ENCODE measurements around the gene PTPN3. TPM values are rescaled to one million over a fixed set of nuclear protein-coding genes. Genes with fewer than 3 reads are reported as not detected.

PTPN3 gene
- total and polyA plus RNA-seq, 2 experiments from 2014 or later: 1.4 to 2.6 TPM

DNA sequence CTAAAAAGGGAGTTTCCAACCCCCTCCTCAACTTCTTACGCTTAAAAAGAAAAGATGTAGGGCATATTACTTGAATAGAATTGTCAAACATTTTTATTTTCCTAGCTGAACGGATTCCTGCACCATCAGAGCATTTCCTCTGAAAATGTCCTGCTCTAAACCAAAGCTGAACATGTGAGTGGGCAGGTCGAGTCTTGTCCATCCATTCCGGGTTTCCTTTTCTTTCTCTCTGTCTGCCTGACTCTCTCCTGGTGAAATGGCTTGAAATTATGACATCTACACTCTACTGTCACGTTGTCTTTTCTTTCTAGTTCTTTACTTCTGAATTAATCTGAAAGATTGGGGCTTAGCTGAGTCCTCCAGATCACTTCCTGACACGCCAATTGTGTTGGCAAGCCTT lies 39.2 kb upstream of the PTPN3 start:
- Histone ChIP-seq H3K36me3 (ENCODE audit: insufficient read depth) (no peaks in the 10 kb centered on the region), H3K27ac (ENCODE audit: low read depth) (no peak overlapping the region), H3K4me2 (no peak overlapping the region), H3K79me2 (replicated peaks; ENCODE audit: insufficient read depth) (no peaks in the 10 kb centered on the region), H3K4me3 (no peak overlapping the region), H3K27me3 (ENCODE audit: insufficient read depth) (no peaks in the 10 kb centered on the region), H2AFZ (no peak overlapping the region), H3F3A (replicated peaks; ENCODE audit: low read depth) (no peaks in the 10 kb centered on the region), H3K9me2 (ENCODE audit: insufficient read depth) (no peaks in the 10 kb centered on the region), H4K20me1 (replicated peaks; ENCODE audit: insufficient read depth) (no peaks in the 10 kb centered on the region), H3K4me1 (ENCODE audit: insufficient read depth) (no peaks in the 10 kb centered on the region)
- peaks cover 2% of the 10 kb centered on the region for H3K27me3 Mint-ChIP-seq (ENCODE audit: insufficient read depth, low read depth, poor library complexity)
- DNase-seq (ENCODE audit: low spot score) (no peak), ATAC-seq (no peak)
- no peak overlapping the region for H3K4me3 Mint-ChIP-seq
- TF ChIP-seq EZH2phosphoT487 (IDR thresholded peaks at IDR 0.05; ENCODE audit: unreplicated experiment) (no peak), ZNF331 (CRISPR knock-in tag; IDR thresholded peaks at IDR 0.05; ENCODE audit: low read depth) (no peak), POLR2AphosphoS5 (IDR thresholded peaks at IDR 0.05; ENCODE audit: low read depth) (no peak)
- TF ChIP-seq, protein P1, sequence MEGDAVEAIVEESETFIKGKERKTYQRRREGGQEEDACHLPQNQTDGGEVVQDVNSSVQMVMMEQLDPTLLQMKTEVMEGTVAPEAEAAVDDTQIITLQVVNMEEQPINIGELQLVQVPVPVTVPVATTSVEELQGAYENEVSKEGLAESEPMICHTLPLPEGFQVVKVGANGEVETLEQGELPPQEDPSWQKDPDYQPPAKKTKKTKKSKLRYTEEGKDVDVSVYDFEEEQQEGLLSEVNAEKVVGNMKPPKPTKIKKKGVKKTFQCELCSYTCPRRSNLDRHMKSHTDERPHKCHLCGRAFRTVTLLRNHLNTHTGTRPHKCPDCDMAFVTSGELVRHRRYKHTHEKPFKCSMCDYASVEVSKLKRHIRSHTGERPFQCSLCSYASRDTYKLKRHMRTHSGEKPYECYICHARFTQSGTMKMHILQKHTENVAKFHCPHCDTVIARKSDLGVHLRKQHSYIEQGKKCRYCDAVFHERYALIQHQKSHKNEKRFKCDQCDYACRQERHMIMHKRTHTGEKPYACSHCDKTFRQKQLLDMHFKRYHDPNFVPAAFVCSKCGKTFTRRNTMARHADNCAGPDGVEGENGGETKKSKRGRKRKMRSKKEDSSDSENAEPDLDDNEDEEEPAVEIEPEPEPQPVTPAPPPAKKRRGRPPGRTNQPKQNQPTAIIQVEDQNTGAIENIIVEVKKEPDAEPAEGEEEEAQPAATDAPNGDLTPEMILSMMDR (conservative IDR thresholded peaks at IDR 0.05; ENCODE audit: low read depth in 2 of 2): no peak
- no peaks in the 10 kb centered on the region for H3K9me3 Mint-ChIP-seq
- no peak overlapping the region; the same call in 1 of the 2 replicates for H3K27ac Mint-ChIP-seq
- no peaks in the 10 kb centered on the region for H3K36me3 Mint-ChIP-seq (ENCODE audit: low read depth)
- no peaks in the 10 kb centered on the region for H3K4me1 Mint-ChIP-seq

DNA sequence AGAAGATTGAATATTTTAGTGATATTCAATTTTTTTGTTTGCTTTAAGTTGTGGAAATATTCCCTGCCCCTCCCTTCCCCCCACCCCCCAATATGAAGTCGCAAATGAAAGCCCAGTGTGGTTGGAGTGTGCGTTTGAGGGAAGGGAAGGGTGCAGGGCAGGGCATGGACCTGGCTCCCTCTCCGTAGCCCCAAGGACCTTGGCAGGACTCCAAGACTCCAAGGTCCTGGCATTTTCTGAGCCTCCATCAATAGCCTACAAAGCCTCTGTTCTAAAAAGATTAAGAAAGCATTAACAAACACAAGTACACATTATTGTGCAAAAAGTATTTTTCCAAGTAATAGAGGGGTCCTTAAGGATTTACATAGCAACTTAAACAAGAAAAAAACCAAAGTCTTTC lies 38.8 kb upstream of the PTPN3 start:
- peaks cover 2% of the 10 kb centered on the region for H3K27me3 Mint-ChIP-seq (ENCODE audit: insufficient read depth, low read depth, poor library complexity)
- H3K79me2 ChIP-seq (replicated peaks; ENCODE audit: insufficient read depth): no peaks in the 10 kb centered on the region
- H4K20me1 ChIP-seq (replicated peaks; ENCODE audit: insufficient read depth): no peaks in the 10 kb centered on the region
- DNase-seq (ENCODE audit: low spot score): no peak
- H3K27ac ChIP-seq (ENCODE audit: low read depth): no peak overlapping the region
- no peaks in the 10 kb centered on the region for H3K4me1 ChIP-seq (ENCODE audit: insufficient read depth)
- H3K4me2 ChIP-seq: no peak overlapping the region
- no peak for ATAC-seq
- no peaks in the 10 kb centered on the region for H3F3A ChIP-seq (replicated peaks; ENCODE audit: low read depth)
- H3K9me2 ChIP-seq (ENCODE audit: insufficient read depth): no peaks in the 10 kb centered on the region
- H3K9me3 Mint-ChIP-seq: no peaks in the 10 kb centered on the region
- no peak overlapping the region for H3K27ac Mint-ChIP-seq
- H3K36me3 Mint-ChIP-seq (ENCODE audit: low read depth): no peaks in the 10 kb centered on the region
- no peaks in the 10 kb centered on the region for H3K4me1 Mint-ChIP-seq
- no peak overlapping the region for H3K4me3 Mint-ChIP-seq
- no peaks in the 10 kb centered on the region for H3K27me3 ChIP-seq (ENCODE audit: insufficient read depth)
- no peak overlapping the region for H3K4me3 ChIP-seq
- no peaks in the 10 kb centered on the region for H3K36me3 ChIP-seq (ENCODE audit: insufficient read depth)
- no peak overlapping the region for H2AFZ ChIP-seq
- TF ChIP-seq NANOG (IDR thresholded peaks at IDR 0.05; ENCODE audit: borderline replicate concordance) (no peak), POLR2AphosphoS5 (IDR thresholded peaks at IDR 0.05; ENCODE audit: low read depth) (no peak), EZH2 (IDR thresholded peaks at IDR 0.05; ENCODE audit: low read depth, unreplicated experiment) (no peak), STAT1 (IDR thresholded peaks at IDR 0.05; ENCODE audit: unreplicated experiment) (no peak), ZNF114 (CRISPR knock-in tag; IDR thresholded peaks at IDR 0.05) (no peak), ZNF331 (CRISPR knock-in tag; IDR thresholded peaks at IDR 0.05; ENCODE audit: low read depth) (no peak), CREB1 (CRISPR knock-in tag; IDR thresholded peaks at IDR 0.05; ENCODE audit: low read depth) (no peak), EZH2phosphoT487 (IDR thresholded peaks at IDR 0.05; ENCODE audit: unreplicated experiment) (no peak)
- TF ChIP-seq, protein P2, sequence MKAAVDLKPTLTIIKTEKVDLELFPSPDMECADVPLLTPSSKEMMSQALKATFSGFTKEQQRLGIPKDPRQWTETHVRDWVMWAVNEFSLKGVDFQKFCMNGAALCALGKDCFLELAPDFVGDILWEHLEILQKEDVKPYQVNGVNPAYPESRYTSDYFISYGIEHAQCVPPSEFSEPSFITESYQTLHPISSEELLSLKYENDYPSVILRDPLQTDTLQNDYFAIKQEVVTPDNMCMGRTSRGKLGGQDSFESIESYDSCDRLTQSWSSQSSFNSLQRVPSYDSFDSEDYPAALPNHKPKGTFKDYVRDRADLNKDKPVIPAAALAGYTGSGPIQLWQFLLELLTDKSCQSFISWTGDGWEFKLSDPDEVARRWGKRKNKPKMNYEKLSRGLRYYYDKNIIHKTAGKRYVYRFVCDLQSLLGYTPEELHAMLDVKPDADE (IDR thresholded peaks at IDR 0.05): no peak
- TF ChIP-seq, protein P3, sequence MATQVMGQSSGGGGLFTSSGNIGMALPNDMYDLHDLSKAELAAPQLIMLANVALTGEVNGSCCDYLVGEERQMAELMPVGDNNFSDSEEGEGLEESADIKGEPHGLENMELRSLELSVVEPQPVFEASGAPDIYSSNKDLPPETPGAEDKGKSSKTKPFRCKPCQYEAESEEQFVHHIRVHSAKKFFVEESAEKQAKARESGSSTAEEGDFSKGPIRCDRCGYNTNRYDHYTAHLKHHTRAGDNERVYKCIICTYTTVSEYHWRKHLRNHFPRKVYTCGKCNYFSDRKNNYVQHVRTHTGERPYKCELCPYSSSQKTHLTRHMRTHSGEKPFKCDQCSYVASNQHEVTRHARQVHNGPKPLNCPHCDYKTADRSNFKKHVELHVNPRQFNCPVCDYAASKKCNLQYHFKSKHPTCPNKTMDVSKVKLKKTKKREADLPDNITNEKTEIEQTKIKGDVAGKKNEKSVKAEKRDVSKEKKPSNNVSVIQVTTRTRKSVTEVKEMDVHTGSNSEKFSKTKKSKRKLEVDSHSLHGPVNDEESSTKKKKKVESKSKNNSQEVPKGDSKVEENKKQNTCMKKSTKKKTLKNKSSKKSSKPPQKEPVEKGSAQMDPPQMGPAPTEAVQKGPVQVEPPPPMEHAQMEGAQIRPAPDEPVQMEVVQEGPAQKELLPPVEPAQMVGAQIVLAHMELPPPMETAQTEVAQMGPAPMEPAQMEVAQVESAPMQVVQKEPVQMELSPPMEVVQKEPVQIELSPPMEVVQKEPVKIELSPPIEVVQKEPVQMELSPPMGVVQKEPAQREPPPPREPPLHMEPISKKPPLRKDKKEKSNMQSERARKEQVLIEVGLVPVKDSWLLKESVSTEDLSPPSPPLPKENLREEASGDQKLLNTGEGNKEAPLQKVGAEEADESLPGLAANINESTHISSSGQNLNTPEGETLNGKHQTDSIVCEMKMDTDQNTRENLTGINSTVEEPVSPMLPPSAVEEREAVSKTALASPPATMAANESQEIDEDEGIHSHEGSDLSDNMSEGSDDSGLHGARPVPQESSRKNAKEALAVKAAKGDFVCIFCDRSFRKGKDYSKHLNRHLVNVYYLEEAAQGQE (IDR thresholded peaks at IDR 0.05; ENCODE audit: unreplicated experiment): no peak
- TF ChIP-seq, protein P1 (conservative IDR thresholded peaks at IDR 0.05; ENCODE audit: low read depth in 2 of 2): no peak
